Rectal smooth muscle tissue (tissue), 1 donor: ENCODE data around the gene PHF2.

Experiments used
- H3K27ac ChIP-seq: one replicate; pipeline ENCODE4 v1.7.0; 2013; ENCODE audit warnings: low read depth, low read length, inconsistent platforms
- H3K27me3 ChIP-seq: one replicate; pipeline ENCODE4 v1.7.0; 2013; ENCODE audit warnings: low read length; ENCODE audit not compliant: control insufficient read depth, insufficient read depth
- H3K36me3 ChIP-seq: one replicate; pipeline ENCODE4 v1.7.0; 2013; ENCODE audit warnings: low read length; ENCODE audit not compliant: control insufficient read depth, insufficient read depth
- H3K4me1 ChIP-seq: one replicate; pipeline ENCODE4 v1.7.0; 2013; ENCODE audit warnings: low read length; ENCODE audit not compliant: control insufficient read depth, insufficient read depth
- H3K4me3 ChIP-seq: one replicate; pipeline ENCODE4 v1.7.0; 2013; ENCODE audit warnings: low read length
- H3K9ac ChIP-seq: one replicate; pipeline ENCODE4 v1.7.0; 2013; ENCODE audit warnings: low read length

The PHF2 gene

GRCh38 chr9:93572636-93573515, 3.5 kb upstream of the PHF2 start:
- H3K36me3 ChIP-seq, result no peaks in the 10 kb centered on the region
- no peak overlapping the region for H3K4me3 ChIP-seq
- peaks cover 10% of the 10 kb centered on the region for H3K4me1 ChIP-seq

GRCh38 chr9:93573516-93573828, 2.9 kb upstream of the PHF2 start:
- Histone ChIP-seq H3K27me3 (no peaks in the 10 kb centered on the region), H3K4me1 (peaks cover 13% of the 10 kb centered on the region), H3K27ac (no peak overlapping the region), H3K4me3 (no peak overlapping the region), H3K9ac (no peak overlapping the region), H3K36me3 (no peaks in the 10 kb centered on the region)

More at GRCh38 chr9:93572636-93573515, 3.5 kb upstream of the PHF2 start:
- Histone ChIP-seq H3K9ac (no peak overlapping the region), H3K27ac (no peak overlapping the region), H3K27me3 (no peaks in the 10 kb centered on the region)

- H3K27me3 ChIP-seq, result no peaks in the 10 kb centered on the region
- H3K4me1 ChIP-seq, result peaks cover 13% of the 10 kb centered on the region
- no peaks in the 10 kb centered on the region for H3K36me3 ChIP-seq
- no peak overlapping the region for H3K9ac ChIP-seq
- H3K4me3 ChIP-seq, result no peak overlapping the region
- no peak overlapping the region for H3K27ac ChIP-seq
Measured at GRCh38 chr9:93574091-93574899, 2.1 kb upstream of the PHF2 start.

- Histone ChIP-seq H3K4me1 (peaks cover 13% of the 10 kb centered on the region), H3K36me3 (no peaks in the 10 kb centered on the region), H3K27ac (peak overlapping the region; percentile 87), H3K4me3 (peak overlapping the region; percentile 78), H3K27me3 (no peaks in the 10 kb centered on the region), H3K9ac (peak overlapping the region; percentile 89)
Measured at GRCh38 chr9:93574900-93575795, 1.2 kb upstream of the PHF2 start.

- H3K36me3 ChIP-seq, result no peaks in the 10 kb centered on the region
- H3K27ac ChIP-seq, result peak overlapping the region; percentile 87
- H3K4me3 ChIP-seq, result peak overlapping the region; percentile 78
- H3K27me3 ChIP-seq, result no peaks in the 10 kb centered on the region
- H3K4me1 ChIP-seq, result peaks cover 15% of the 10 kb centered on the region
- peak overlapping the region; percentile 89 for H3K9ac ChIP-seq
Measured at GRCh38 chr9:93575796-93576257, 557 bp upstream of the PHF2 start.

GRCh38 chr9:93577078-93577974, 942 bp downstream of the PHF2 start:
- Histone ChIP-seq H3K27me3 (no peaks in the 10 kb centered on the region), H3K4me1 (peaks cover 20% of the 10 kb centered on the region), H3K27ac (peak overlapping the region; percentile 74), H3K36me3 (no peaks in the 10 kb centered on the region), H3K4me3 (peak overlapping the region; percentile 76), H3K9ac (peak overlapping the region; percentile 52)

GRCh38 chr9:93577975-93578682, 1.7 kb downstream of the PHF2 start:
- Histone ChIP-seq H3K36me3 (no peaks in the 10 kb centered on the region), H3K4me3 (peak overlapping the region; percentile 76), H3K4me1 (peaks cover 20% of the 10 kb centered on the region), H3K27me3 (no peaks in the 10 kb centered on the region), H3K27ac (peak overlapping the region; percentile 74), H3K9ac (no peak overlapping the region)

- H3K9ac ChIP-seq, result no peak overlapping the region
- no peak overlapping the region for H3K27ac ChIP-seq
- no peak overlapping the region for H3K4me3 ChIP-seq
- peaks cover 20% of the 10 kb centered on the region for H3K4me1 ChIP-seq
- no peaks in the 10 kb centered on the region for H3K36me3 ChIP-seq
- H3K27me3 ChIP-seq, result no peaks in the 10 kb centered on the region
Measured at GRCh38 chr9:93578844-93579243, 2.5 kb downstream of the PHF2 start.

GRCh38 chr9:93579711-93580516, 3.5 kb downstream of the PHF2 start:
- Histone ChIP-seq H3K27ac (peak overlapping the region; percentile 57), H3K36me3 (no peaks in the 10 kb centered on the region), H3K4me3 (no peak overlapping the region), H3K9ac (no peak overlapping the region), H3K27me3 (no peaks in the 10 kb centered on the region), H3K4me1 (peaks cover 19% of the 10 kb centered on the region)

- Histone ChIP-seq H3K27me3 (no peaks in the 10 kb centered on the region), H3K4me1 (peaks cover 13% of the 10 kb centered on the region), H3K9ac (no peak overlapping the region), H3K4me3 (peak overlapping the region; percentile 18), H3K27ac (peak overlapping the region; percentile 28), H3K36me3 (no peaks in the 10 kb centered on the region)
Measured at GRCh38 chr9:93580654-93581380, 4.4 kb downstream of the PHF2 start.
